Fibroblast of lung (primary cell): Measurements from ENCODE around the gene UPK3A. TPM values are rescaled to one million over a fixed set of nuclear protein-coding genes. Genes with fewer than 3 reads are reported as not detected.
A peak's percentile ranks its signal among the peaks of the same experiment; 100 is the strongest.

Source experiments
- DNase-seq, 2 donors: peaks; one replicate each; pipeline versions ENCODE4 v3.0.0 to v3.0.0-alpha.2; 2010; ENCODE audit warnings: low read depth in 2 of 2
- H2AFZ ChIP-seq: 2 replicates; pipeline ENCODE4 v1.5.1; 2012; ENCODE audit warnings: low read length, control low read depth, inconsistent platforms
- H3K27ac ChIP-seq: 2 replicates; pipeline ENCODE4 v1.5.1; 2011; ENCODE audit warnings: low read length, control low read depth; ENCODE audit not compliant: insufficient read depth
- H3K27me3 ChIP-seq: 2 replicates; pipeline ENCODE4 v1.5.1; 2011; ENCODE audit warnings: mild to moderate bottlenecking, low read length; ENCODE audit not compliant: control insufficient read depth, insufficient read depth
- H3K36me3 ChIP-seq: 2 replicates; pipeline ENCODE4 v1.5.1; 2011; ENCODE audit warnings: low read length; ENCODE audit not compliant: control insufficient read depth, insufficient read depth
- H3K4me1 ChIP-seq: 2 replicates; pipeline ENCODE4 v1.5.1; 2011; ENCODE audit warnings: low read length; ENCODE audit not compliant: control insufficient read depth, insufficient read depth; ENCODE audit errors: extremely low read depth
- H3K4me2 ChIP-seq: 2 replicates; pipeline ENCODE4 v1.5.1; 2011; ENCODE audit warnings: low read length, control low read depth; ENCODE audit not compliant: insufficient read depth; ENCODE audit errors: extremely low read depth
- H3K4me3 ChIP-seq, 4 experiments: fragments of 200-600 bp in 1 of 4; sonication (generic) in 1 of 4; replicated peaks in 1 of 4; 2 replicates each; pipeline ENCODE4 v1.5.1; 2011 to 2016; ENCODE audit warnings: low read length in 4 of 4, low read depth in 3 of 4, mild to moderate bottlenecking in 3 of 4, control low read depth in 2 of 4, inconsistent platforms in 1 of 4, mixed read lengths in 1 of 4; ENCODE audit not compliant: insufficient read depth in 1 of 4; ENCODE audit errors: control extremely low read depth in 1 of 4
- H3K79me2 ChIP-seq: 2 replicates; pipeline ENCODE4 v1.5.1; 2012; ENCODE audit warnings: mild to moderate bottlenecking, low read length, inconsistent platforms; ENCODE audit not compliant: control insufficient read depth, insufficient read depth
- H3K9ac ChIP-seq: 2 replicates; pipeline ENCODE4 v1.5.1; 2011; ENCODE audit warnings: mild to moderate bottlenecking, low read length, control low read depth; ENCODE audit not compliant: insufficient read depth
- H3K9me3 ChIP-seq: 2 replicates; pipeline ENCODE4 v1.5.1; 2012; ENCODE audit warnings: low read depth, low read length; ENCODE audit not compliant: control insufficient read depth, insufficient read depth
- H4K20me1 ChIP-seq: 2 replicates; pipeline ENCODE4 v1.5.1; 2011; ENCODE audit warnings: low read length; ENCODE audit not compliant: control insufficient read depth, insufficient read depth; ENCODE audit errors: extremely low read depth
- CTCF ChIP-seq, 2 donors: IDR thresholded peaks in 1 of 2; conservative IDR thresholded peaks in 1 of 2; 1 replicate in 1 of 2; 2 replicates in 1 of 2; pipeline ENCODE4 v1.5.1; 2011 to 2012; ENCODE audit warnings: low read length in 2 of 2, control low read depth in 1 of 2, inconsistent platforms in 1 of 2, low read depth in 1 of 2, mild to moderate bottlenecking in 1 of 2
- EZH2 ChIP-seq: IDR thresholded peaks from 2 replicates; pipeline ENCODE4 v1.5.1; 2012; ENCODE audit warnings: low read length, control low read depth, mild to moderate bottlenecking; ENCODE audit errors: missing control alignments
- polyA plus RNA-seq, 2 donors: library from polyadenylated mRNA; depleted of rRNA in 1 of 2; stranded (reverse) in 1 of 2; unstranded in 1 of 2; fragments of >200 nt; gene quantifications; 2 replicates each; pipeline ENCODE4 v1.2.1, GENCODE V29; 2011 to 2012; ENCODE audit warnings: missing spikeins in 1 of 2
- total RNA-seq: library from RNA; depleted of rRNA; stranded (reverse); fragments of >200 nt; gene quantifications from 2 replicates; pipeline ENCODE4 v1.2.1, GENCODE V29; 2014

The UPK3A gene
- total and polyA plus RNA-seq, 2 donors (not counting 1 experiment from before 2014, with no cell fraction given) = not detected

GRCh38 chr22:45306139-45306538 is 21.4 kb downstream of the UPK3A start:
- Histone ChIP-seq H3K4me3 (no peak overlapping the region), H3K9ac (no peak overlapping the region), H3K36me3 (no peaks in the 10 kb centered on the region), H3K79me2 (peaks cover 7% of the 10 kb centered on the region), H3K4me2 (no peak overlapping the region), H4K20me1 (no peaks in the 10 kb centered on the region), H2AFZ (no peak overlapping the region), H3K4me1 (peaks cover 6% of the 10 kb centered on the region), H3K27ac (no peak overlapping the region), H3K9me3 (no peaks in the 10 kb centered on the region), H3K27me3 (no peaks in the 10 kb centered on the region)
- no peak for DNase-seq
- no peak for TF ChIP-seq EZH2
- no peak for TF ChIP-seq CTCF (conservative IDR thresholded peaks at IDR 0.05 in 1 of 2, IDR thresholded peaks at IDR 0.05 in 1 of 2; ENCODE audit: low read depth in 1 of 2, low read length in 2 of 2)

GRCh38 chr22:45308391-45308956 is 23.7 kb downstream of the UPK3A start:
- peaks cover 8% of the 10 kb centered on the region for H3K79me2 ChIP-seq
- no peak overlapping the region for H3K4me3 ChIP-seq
- DNase-seq = no peak
- H3K9me3 ChIP-seq = no peaks in the 10 kb centered on the region
- H3K27me3 ChIP-seq = no peaks in the 10 kb centered on the region
- no peaks in the 10 kb centered on the region for H3K36me3 ChIP-seq
- no peak for TF ChIP-seq EZH2
- no peak for TF ChIP-seq CTCF (conservative IDR thresholded peaks at IDR 0.05 in 1 of 2, IDR thresholded peaks at IDR 0.05 in 1 of 2; ENCODE audit: low read depth in 1 of 2, low read length in 2 of 2)
- H4K20me1 ChIP-seq = no peaks in the 10 kb centered on the region
- H2AFZ ChIP-seq = no peak overlapping the region
- H3K27ac ChIP-seq = no peak overlapping the region
- H3K9ac ChIP-seq = no peak overlapping the region
- peaks cover 4% of the 10 kb centered on the region for H3K4me1 ChIP-seq
- H3K4me2 ChIP-seq = no peak overlapping the region

GRCh38 chr22:45308957-45309421 is 24.2 kb downstream of the UPK3A start:
- Histone ChIP-seq H3K4me2 (peak overlapping the region; percentile 55), H4K20me1 (no peaks in the 10 kb centered on the region)

More at GRCh38 chr22:45308957-45309421, 24.2 kb downstream of the UPK3A start:
- Histone ChIP-seq H2AFZ (peak overlapping the region; percentile 84), H3K79me2 (peaks cover 8% of the 10 kb centered on the region), H3K27me3 (no peaks in the 10 kb centered on the region), H3K4me1 (peaks cover 4% of the 10 kb centered on the region), H3K27ac (peak overlapping the region; percentile 60), H3K36me3 (no peaks in the 10 kb centered on the region), H3K9ac (peak overlapping the region; percentile 66), H3K9me3 (no peaks in the 10 kb centered on the region), H3K4me3 (peak overlapping the region; percentile 22 to 61 (median 38))
- TF ChIP-seq EZH2 (no peak), CTCF (conservative IDR thresholded peaks at IDR 0.05 in 1 of 2, IDR thresholded peaks at IDR 0.05 in 1 of 2; ENCODE audit: low read depth in 1 of 2, low read length in 2 of 2) (no peak)
- DNase-seq = no peak
